HPDE6-E6E7 (cell line): ENCODE measurements around the gene MAML2.
"Not testable (repeated sequence)": the region's sequence is repeated elsewhere in the genome, so short reads cannot be mapped to it uniquely, and the experiment has no call there.

ENCODE experiments used
- DNase-seq: peaks from one replicate; pipeline ENCODE4 v3.0.0; 2011; ENCODE audit warnings: missing footprints; ENCODE audit errors: extremely low spot score

Gene MAML2

GRCh38 chr11:96187822-96188221 lies 155.2 kb downstream of the MAML2 start:
- peak; percentile 46 for DNase-seq

- no peak for DNase-seq
These were observed 156.2 kb downstream of the MAML2 start for GRCh38 chr11:96186806-96187205.

- DNase-seq, result no peak
These were observed 157.7 kb downstream of the MAML2 start for GRCh38 chr11:96185220-96185768.

- not testable (repeated sequence) for DNase-seq
These were observed 162.1 kb downstream of the MAML2 start for GRCh38 chr11:96180937-96181336.

GRCh38 chr11:96180341-96180740 lies 162.7 kb downstream of the MAML2 start:
- DNase-seq, result no peak

- no peak for DNase-seq
These were observed 163.1 kb downstream of the MAML2 start for GRCh38 chr11:96179905-96180304.

- DNase-seq, result no peak
These were observed 164.1 kb downstream of the MAML2 start for GRCh38 chr11:96178887-96179279.

GRCh38 chr11:96178049-96178886 lies 164.7 kb downstream of the MAML2 start:
- no peak for DNase-seq

GRCh38 chr11:96177146-96177545 lies 165.8 kb downstream of the MAML2 start:
- DNase-seq, result no peak

- DNase-seq, result no peak
These were observed 169.1 kb downstream of the MAML2 start for GRCh38 chr11:96173906-96174305.

GRCh38 chr11:96173422-96173821 lies 169.6 kb downstream of the MAML2 start:
- DNase-seq, result no peak

GRCh38 chr11:96172604-96173003 lies 170.4 kb downstream of the MAML2 start:
- DNase-seq, result no peak

- DNase-seq, result no peak
These were observed 173.7 kb downstream of the MAML2 start for GRCh38 chr11:96169250-96169649.

- DNase-seq, result peak; percentile 83
These were observed 174.4 kb downstream of the MAML2 start for GRCh38 chr11:96168623-96169022.

GRCh38 chr11:96167787-96168186 lies 175.2 kb downstream of the MAML2 start:
- no peak for DNase-seq

GRCh38 chr11:96167203-96167758 lies 175.7 kb downstream of the MAML2 start:
- DNase-seq, result no peak

- DNase-seq, result no peak
These were observed 180.0 kb downstream of the MAML2 start for GRCh38 chr11:96162816-96163499.

- DNase-seq, result no peak
These were observed 181.5 kb downstream of the MAML2 start for GRCh38 chr11:96161307-96162089.

GRCh38 chr11:96160732-96161306 lies 182.2 kb downstream of the MAML2 start:
- DNase-seq, result no peak

GRCh38 chr11:96159968-96160367 lies 183.0 kb downstream of the MAML2 start:
- no peak for DNase-seq

- no peak for DNase-seq
These were observed 184.9 kb downstream of the MAML2 start for GRCh38 chr11:96158126-96158525.
